CD4-positive, alpha-beta memory T cell (primary cell): ENCODE data around the gene ZFYVE1. TPM values are rescaled to one million over a fixed set of nuclear protein-coding genes. Genes with fewer than 3 reads are reported as not detected.
"Not testable (repeated sequence)": the region's sequence is repeated elsewhere in the genome, so short reads cannot be mapped to it uniquely, and the experiment has no call there.

Experiments
- CTCF ChIA-PET: fragments of 350-600 bp; sonication (Branson Sonifier 250); formaldehyde crosslinking; loops from one replicate; lab custom pipeline; 2021; ENCODE audit warnings: inconsistent platforms; ENCODE audit not compliant: partially characterized antibody; lab: Charles Lee
- POLR2A ChIA-PET: fragments of 350-600 bp; sonication (Branson Sonifier 250); formaldehyde crosslinking; loops from one replicate; lab custom pipeline; 2021; ENCODE audit not compliant: partially characterized antibody; lab: Charles Lee
- DNase-seq, 5 donors: peaks; one replicate each; pipeline versions ENCODE4 v3.0.0 to v3.0.0-alpha.2; 2020 to 2022; ENCODE audit warnings: mixed read lengths in 1 of 5
- H3K27ac ChIP-seq: one replicate; pipeline ENCODE4 v1.7.0; 2013; ENCODE audit warnings: low read depth, low read length
- H3K27me3 ChIP-seq: 2 replicates; pipeline ENCODE4 v1.7.0; 2013; ENCODE audit warnings: mild to moderate bottlenecking, low read length, moderate library complexity; ENCODE audit not compliant: insufficient read depth
- H3K36me3 ChIP-seq: 2 replicates; pipeline ENCODE4 v1.7.0; 2013; ENCODE audit warnings: mild to moderate bottlenecking, low read length, moderate library complexity; ENCODE audit not compliant: insufficient read depth
- H3K4me1 ChIP-seq: 2 replicates; pipeline ENCODE4 v1.7.0; 2013; ENCODE audit warnings: mild to moderate bottlenecking, low read length, moderate library complexity; ENCODE audit not compliant: insufficient read depth
- H3K4me3 ChIP-seq, 2 donors: one replicate each; pipeline ENCODE4 v1.7.0; 2013; ENCODE audit warnings: low read length in 2 of 2, mild to moderate bottlenecking in 1 of 2
- H3K9me3 ChIP-seq, 2 donors: one replicate each; pipeline ENCODE4 v1.7.0; 2013; ENCODE audit warnings: low read length in 2 of 2, control low read depth in 1 of 2; ENCODE audit not compliant: control insufficient read depth in 1 of 2
- H3K27ac Mint-ChIP-seq, 7 donors: one replicate each; pipeline ENCODE4 v1.8.0; 2020 to 2021; ENCODE audit warnings: mixed read lengths in 7 of 7, mild to moderate bottlenecking in 6 of 7, inconsistent platforms in 3 of 7, moderate library complexity in 3 of 7
- H3K27me3 Mint-ChIP-seq, 2 donors: one replicate each; pipeline ENCODE4 v1.8.0; 2020 to 2021; ENCODE audit warnings: mixed read lengths in 2 of 2
- H3K36me3 Mint-ChIP-seq, 2 donors: one replicate each; pipeline ENCODE4 v1.8.0; 2020 to 2021; ENCODE audit warnings: mixed read lengths in 2 of 2, inconsistent platforms in 1 of 2, mild to moderate bottlenecking in 1 of 2
- H3K4me1 Mint-ChIP-seq, 4 donors: one replicate each; pipeline ENCODE4 v1.8.0; 2020 to 2021; ENCODE audit warnings: mixed read lengths in 4 of 4, mild to moderate bottlenecking in 1 of 4
- H3K4me3 Mint-ChIP-seq, 8 donors: one replicate each; pipeline ENCODE4 v1.8.0; 2020 to 2021; ENCODE audit warnings: mixed read lengths in 8 of 8, mild to moderate bottlenecking in 7 of 8, moderate library complexity in 6 of 8, inconsistent platforms in 3 of 8
- H3K9me3 Mint-ChIP-seq, 8 donors: one replicate each; pipeline ENCODE4 v1.8.0; 2020 to 2021; ENCODE audit warnings: mixed read lengths in 8 of 8, mild to moderate bottlenecking in 5 of 8, inconsistent platforms in 3 of 8, moderate library complexity in 1 of 8
- intact Hi-C: fragments of 100-400 bp; cut with micrococcal nuclease; formaldehyde crosslinking; loops from one replicate; pipeline ENCODE4 v1.15.1; 2023
- polyA plus RNA-seq, 2 donors: library from polyadenylated mRNA; unstranded; fragments of 300-500 nt; fragmentation: Illumina TruSeq; gene quantifications; one replicate each; pipeline ENCODE4 v1.2.3, GENCODE V29; 2021
- total RNA-seq, 2 experiments: library from RNA; stranded (reverse); gene quantifications; one replicate each; pipeline ENCODE4 v1.2.3, GENCODE V29; 2021

The ZFYVE1 gene
- total and polyA plus RNA-seq, 4 experiments from 2014 or later = 4.5 to 21.5 (median 14.8) TPM

- ChIA-PET POLR2A (no interaction called here), CTCF (no interaction called here)
- intact Hi-C loops = no loop called here
- H3K27ac ChIP-seq = no peak overlapping the region
- Mint-ChIP-seq H3K4me1 (peaks cover 0 to 11% (median 4%) of the 10 kb centered on the region in 4 donors), H3K27ac (peak overlapping the region in 1 of 7 donors; percentile 25), H3K4me3 (no peak overlapping the region), H3K27me3 (no peaks in the 10 kb centered on the region), H3K36me3 (peaks cover 24 to 36% of the 10 kb centered on the region in 2 donors), H3K9me3 (no peaks in the 10 kb centered on the region)
- peaks cover 18% of the 10 kb centered on the region for H3K36me3 ChIP-seq
- no peaks in the 10 kb centered on the region for H3K9me3 ChIP-seq
- DNase-seq = no peak
- H3K4me3 ChIP-seq = no peak overlapping the region
- H3K27me3 ChIP-seq = no peaks in the 10 kb centered on the region
- H3K4me1 ChIP-seq = no peaks in the 10 kb centered on the region
Observed at GRCh38 chr14:73007835-73008234, 19.1 kb downstream of the ZFYVE1 start.

- Mint-ChIP-seq H3K4me1 (peaks cover 5 to 15% (median 8%) of the 10 kb centered on the region in 4 donors), H3K27ac (peak overlapping the region in 2 of 7 donors; percentile 25 to 70)
- not testable (repeated sequence) for H3K9me3 Mint-ChIP-seq
Observed at GRCh38 chr14:73004641-73005040, 22.3 kb downstream of the ZFYVE1 start.

GRCh38 chr14:73003681-73004080, 23.2 kb downstream of the ZFYVE1 start:
- Mint-ChIP-seq H3K4me3 (no peak overlapping the region), H3K36me3 (peaks cover 14 to 42% of the 10 kb centered on the region in 2 donors), H3K27me3 (no peaks in the 10 kb centered on the region), H3K4me1 (peaks cover 5 to 13% (median 8%) of the 10 kb centered on the region in 4 donors), H3K27ac (peak overlapping the region in 2 of 7 donors; percentile 12 to 48), H3K9me3 (no peaks in the 10 kb centered on the region)
- no peak overlapping the region for H3K4me3 ChIP-seq
- no peaks in the 10 kb centered on the region for H3K9me3 ChIP-seq
- no peak for DNase-seq
- H3K4me1 ChIP-seq = no peaks in the 10 kb centered on the region
- no peaks in the 10 kb centered on the region for H3K27me3 ChIP-seq
- intact Hi-C loops = no loop called here
- H3K36me3 ChIP-seq = peaks cover 14% of the 10 kb centered on the region
- no peak overlapping the region for H3K27ac ChIP-seq
- ChIA-PET CTCF (no interaction called here), POLR2A (no interaction called here)

More at GRCh38 chr14:73004641-73005040, 22.3 kb downstream of the ZFYVE1 start:
- H3K27ac ChIP-seq, H3K4me3 Mint-ChIP-seq, H3K4me3 ChIP-seq, H3K27me3 Mint-ChIP-seq, POLR2A ChIA-PET, H3K27me3 ChIP-seq, H3K9me3 ChIP-seq, CTCF ChIA-PET, H3K4me1 ChIP-seq, intact Hi-C loops, DNase-seq: not testable (repeated sequence)
- peaks cover 18% of the 10 kb centered on the region for H3K36me3 ChIP-seq
- peaks cover 16 to 44% of the 10 kb centered on the region in 2 donors for H3K36me3 Mint-ChIP-seq

GRCh38 chr14:73000073-73000472, 26.8 kb downstream of the ZFYVE1 start:
- no peak overlapping the region for H3K4me3 ChIP-seq
- no peak overlapping the region for H3K27ac ChIP-seq
- no peaks in the 10 kb centered on the region for H3K9me3 ChIP-seq
- no peak overlapping the region for H3K27ac Mint-ChIP-seq
- peaks cover 4 to 15% (median 7%) of the 10 kb centered on the region in 4 donors for H3K4me1 Mint-ChIP-seq
- H3K27me3 Mint-ChIP-seq = no peaks in the 10 kb centered on the region
- intact Hi-C loops = no loop called here
- no peaks in the 10 kb centered on the region for H3K4me1 ChIP-seq
- no peaks in the 10 kb centered on the region for H3K27me3 ChIP-seq
- DNase-seq = no peak
- peaks cover 23% of the 10 kb centered on the region for H3K36me3 ChIP-seq
- no peaks in the 10 kb centered on the region for H3K9me3 Mint-ChIP-seq
- H3K36me3 Mint-ChIP-seq = peaks cover 41 to 63% of the 10 kb centered on the region in 2 donors
- ChIA-PET POLR2A (no interaction called here), CTCF (no interaction called here)
- H3K4me3 Mint-ChIP-seq = no peak overlapping the region

- H3K27ac ChIP-seq = no peak overlapping the region
- intact Hi-C loops = no loop called here
- Mint-ChIP-seq H3K27me3 (no peaks in the 10 kb centered on the region), H3K4me3 (no peak overlapping the region), H3K4me1 (peaks cover 4 to 15% (median 7%) of the 10 kb centered on the region in 4 donors), H3K27ac (no peak overlapping the region), H3K36me3 (peaks cover 41 to 65% of the 10 kb centered on the region in 2 donors), H3K9me3 (no peaks in the 10 kb centered on the region)
- ChIA-PET POLR2A (no interaction called here), CTCF (no interaction called here)
- H3K9me3 ChIP-seq = no peaks in the 10 kb centered on the region
- H3K36me3 ChIP-seq = peaks cover 23% of the 10 kb centered on the region
- H3K27me3 ChIP-seq = no peaks in the 10 kb centered on the region
- H3K4me3 ChIP-seq = no peak overlapping the region
- DNase-seq = no peak
- no peaks in the 10 kb centered on the region for H3K4me1 ChIP-seq
Observed at GRCh38 chr14:72999316-72999715, 27.6 kb downstream of the ZFYVE1 start.

DNA sequence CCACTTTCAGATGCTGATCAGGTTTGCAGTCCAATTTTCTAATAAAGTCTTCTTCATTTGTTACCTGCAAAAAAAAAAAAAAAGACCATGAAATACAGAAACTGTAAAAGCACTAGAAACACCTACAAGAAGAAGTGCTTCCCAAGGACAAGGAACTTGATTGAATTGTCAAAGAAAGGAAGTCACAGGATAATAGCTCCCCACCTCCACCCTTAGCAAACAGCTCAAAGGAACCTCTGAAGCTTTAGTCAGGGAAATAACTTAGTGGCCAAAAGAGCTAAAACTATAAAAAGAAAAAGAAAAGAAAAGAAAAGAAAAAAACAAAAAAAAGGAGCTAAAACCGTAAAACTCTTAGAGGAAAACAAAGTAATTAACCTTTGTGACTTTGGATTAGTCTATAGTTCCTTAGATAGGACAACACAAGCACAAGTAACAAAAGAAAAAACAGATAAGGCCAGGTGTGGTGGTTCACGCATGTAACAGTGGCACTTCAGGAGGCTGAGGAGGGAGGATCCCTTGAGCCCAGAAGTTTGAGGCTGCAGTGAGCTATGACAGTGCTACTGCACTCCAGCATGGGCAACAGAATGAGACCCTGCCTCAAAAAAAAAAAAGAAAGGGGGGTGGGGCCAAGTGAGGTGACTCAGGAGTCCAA, 28.5 kb downstream of the ZFYVE1 start:
- peaks cover 32 to 58% of the 10 kb centered on the region in 2 donors for H3K36me3 Mint-ChIP-seq
- peaks cover 19% of the 10 kb centered on the region for H3K36me3 ChIP-seq
- no peak overlapping the region for H3K4me3 ChIP-seq
- H3K9me3 ChIP-seq = no peaks in the 10 kb centered on the region
- H3K4me3 Mint-ChIP-seq = no peak overlapping the region
- H3K4me1 Mint-ChIP-seq = peaks cover 4 to 10% (median 7%) of the 10 kb centered on the region in 4 donors
- no peaks in the 10 kb centered on the region for H3K9me3 Mint-ChIP-seq
- DNase-seq = no peak
- no peaks in the 10 kb centered on the region for H3K4me1 ChIP-seq
- ChIA-PET CTCF (no interaction called here), POLR2A (no interaction called here)
- no peaks in the 10 kb centered on the region for H3K27me3 ChIP-seq
- intact Hi-C loops = no loop called here
- H3K27me3 Mint-ChIP-seq = no peaks in the 10 kb centered on the region
- no peak overlapping the region for H3K27ac Mint-ChIP-seq
- no peak overlapping the region for H3K27ac ChIP-seq

DNA sequence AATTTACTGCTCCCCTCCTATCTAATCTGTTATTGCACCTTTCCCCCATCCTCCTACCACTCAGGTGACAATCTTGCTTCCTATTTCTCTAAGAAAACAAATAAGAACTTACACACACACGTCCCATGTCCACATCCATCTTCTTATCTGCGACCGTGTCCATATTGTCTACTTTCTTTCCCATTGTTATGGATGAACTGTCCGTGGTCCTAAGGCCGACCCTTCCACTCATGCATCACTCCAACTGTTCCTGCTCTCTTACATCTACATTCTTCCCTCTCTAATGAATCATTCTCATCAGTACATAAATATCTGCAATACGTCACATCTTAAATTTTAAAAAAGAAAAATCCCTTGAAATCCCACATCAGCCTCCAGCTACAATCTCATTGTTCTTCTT, 30.0 kb downstream of the ZFYVE1 start:
- ChIA-PET CTCF (no interaction called here), POLR2A (no interaction called here)
- no peaks in the 10 kb centered on the region for H3K27me3 ChIP-seq
- no peak overlapping the region for H3K27ac ChIP-seq
- H3K4me3 Mint-ChIP-seq = no peak overlapping the region
- peaks cover 3 to 9% (median 6%) of the 10 kb centered on the region in 4 donors for H3K4me1 Mint-ChIP-seq
- no peaks in the 10 kb centered on the region for H3K9me3 Mint-ChIP-seq
- peaks cover 44 to 65% of the 10 kb centered on the region in 2 donors for H3K36me3 Mint-ChIP-seq
- no peaks in the 10 kb centered on the region for H3K9me3 ChIP-seq
- H3K4me1 ChIP-seq = no peaks in the 10 kb centered on the region
- intact Hi-C loops = no loop called here
- H3K36me3 ChIP-seq = peaks cover 30% of the 10 kb centered on the region
- no peak for DNase-seq
- H3K4me3 ChIP-seq = no peak overlapping the region
- no peaks in the 10 kb centered on the region for H3K27me3 Mint-ChIP-seq
- H3K27ac Mint-ChIP-seq = no peak overlapping the region
